GM21786 (cell line): ENCODE data around the gene HOXB6.

ENCODE experiments used
- ATAC-seq: cut with Tn5 transposase; IDR thresholded peaks from one replicate; pipeline ENCODE4 v1.9.1; 2021; ENCODE audit not compliant: unreplicated experiment

The HOXB6 gene

DNA sequence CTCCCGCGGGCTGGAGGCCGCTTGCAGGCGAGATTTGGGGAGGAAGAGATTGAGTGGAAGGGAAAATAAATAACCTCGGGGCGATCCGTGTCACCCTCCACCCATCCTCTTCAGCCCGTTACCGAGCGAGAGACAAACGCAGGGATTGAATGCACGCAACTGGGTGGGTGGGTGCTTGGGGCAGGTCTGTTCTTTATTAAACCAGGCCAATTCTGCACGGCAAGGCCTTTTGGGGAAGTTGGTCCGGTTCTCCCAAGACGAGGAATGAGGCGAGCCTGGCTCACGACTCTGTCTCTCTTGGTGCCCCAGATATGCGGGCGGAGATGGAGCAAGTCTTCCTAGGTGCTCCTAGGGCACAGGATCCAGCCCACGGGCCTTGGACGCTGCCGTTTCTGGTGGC is 6.4 kb upstream of the HOXB6 start:
- ATAC-seq = no peak

DNA sequence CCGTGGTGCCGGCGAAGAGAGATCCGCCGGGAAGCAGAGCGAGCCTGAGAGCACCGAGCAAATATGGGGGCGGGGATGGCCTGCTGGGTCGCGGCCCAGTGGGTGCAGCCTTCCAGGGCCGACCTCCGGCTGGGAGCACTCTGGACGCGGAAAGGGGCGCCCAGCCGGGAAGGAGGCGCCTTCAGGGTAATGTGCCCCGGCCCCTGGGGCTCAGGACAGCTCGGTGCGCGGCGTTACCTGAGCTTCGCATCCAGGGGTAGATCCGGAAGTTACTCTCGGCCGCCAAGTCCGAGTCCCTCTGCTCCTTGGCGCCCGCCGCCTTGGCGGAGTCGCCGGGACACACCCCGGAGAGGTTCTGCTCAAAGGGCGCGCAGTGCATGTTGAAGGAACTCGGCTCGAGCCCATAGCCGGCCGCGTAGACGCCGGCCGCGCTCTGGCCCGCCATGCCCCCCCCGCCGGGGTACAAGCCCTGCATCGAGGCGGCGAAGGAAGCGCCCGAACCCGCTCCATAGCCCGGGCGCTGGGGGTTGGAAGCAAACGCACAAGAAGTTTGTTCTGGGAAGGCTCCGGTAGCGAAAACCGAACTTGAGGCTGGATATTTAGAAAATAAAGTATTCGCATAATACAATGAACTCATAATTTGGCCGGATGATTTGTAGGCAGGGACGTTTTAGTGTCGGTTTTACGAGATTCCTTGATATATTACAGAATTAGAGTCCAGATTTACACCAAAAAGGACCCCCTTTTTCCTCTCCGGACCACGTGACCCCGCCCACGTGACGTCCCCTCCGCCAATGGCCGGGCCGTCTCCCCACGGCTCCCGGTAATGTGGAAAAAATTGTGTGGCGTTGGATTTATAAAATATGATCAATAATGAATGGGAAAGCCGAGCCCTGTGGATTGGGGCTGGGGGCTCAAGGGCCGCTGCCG is 5.8 kb upstream of the HOXB6 start, which contains the start of gene HOXB7:
Gene HOXB7 (minus strand): TSS at position 736 of the 930 bp plus-strand sequence. CDS start 99 bp downstream, at position 637.
- no peak for ATAC-seq

DNA sequence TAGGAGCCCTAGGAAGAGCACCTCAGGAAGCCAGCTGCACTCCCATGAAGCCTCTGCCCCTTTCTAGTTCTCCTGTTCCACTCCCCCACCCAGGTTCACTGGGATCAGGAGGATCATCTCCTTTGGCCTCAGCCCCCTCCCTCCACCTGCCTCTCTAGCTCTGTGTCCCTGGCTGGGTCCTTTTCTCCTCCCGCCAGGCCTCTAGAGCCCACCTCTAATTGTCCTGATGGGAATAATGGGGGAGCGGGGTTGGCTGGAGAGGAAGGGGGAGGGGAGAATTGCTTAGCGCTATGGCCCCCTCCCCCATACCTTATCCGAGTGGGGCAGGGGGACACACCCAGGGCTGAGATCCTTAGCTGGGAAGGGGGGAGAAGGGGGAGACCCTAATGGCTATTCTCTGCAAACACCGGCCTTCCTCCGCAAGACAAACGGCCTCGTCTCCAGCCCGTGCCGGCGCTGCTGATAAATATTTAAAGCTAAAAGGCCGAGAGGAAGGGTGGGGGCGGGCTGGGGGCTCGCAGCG is 5.0 kb upstream of the HOXB6 start:
- ATAC-seq = no peak

DNA sequence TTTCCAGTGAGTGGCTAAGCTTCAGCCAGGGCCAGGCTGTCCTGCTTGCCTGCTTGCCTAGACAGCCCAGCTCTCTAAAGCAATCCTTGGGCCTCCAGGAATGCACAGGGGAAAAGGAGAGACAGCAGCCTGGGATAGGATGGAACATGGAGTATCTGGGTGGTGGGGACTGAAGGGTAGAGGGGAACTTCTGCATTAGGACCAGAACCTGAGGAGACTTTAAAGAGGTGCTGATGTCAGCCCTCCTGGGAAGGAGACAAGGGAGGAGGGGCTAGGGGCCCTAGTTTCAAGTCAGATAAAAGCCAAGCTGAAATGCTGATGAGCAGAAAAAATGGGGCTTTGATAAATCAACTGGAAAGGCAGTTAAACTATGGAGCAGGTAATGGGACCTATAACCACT is 4.2 kb upstream of the HOXB6 start:
- no peak for ATAC-seq

DNA sequence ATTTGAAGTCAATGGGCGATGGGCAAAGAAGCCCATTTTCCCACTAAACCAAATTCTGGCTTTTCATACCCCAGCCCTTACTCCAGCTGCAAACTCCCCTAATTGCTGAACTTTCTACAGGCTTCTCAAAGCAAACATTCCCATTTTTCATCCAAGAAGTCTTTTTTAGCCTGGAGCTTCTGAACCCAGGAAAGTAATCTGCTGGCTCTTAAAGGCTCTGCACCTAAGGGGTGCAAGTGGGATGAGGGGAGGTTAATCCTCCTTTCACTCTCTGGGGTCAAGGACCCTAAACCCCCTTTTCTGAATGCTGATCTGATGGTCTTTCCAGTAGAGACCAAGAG is 3.7 kb upstream of the HOXB6 start:
- ATAC-seq = no peak

DNA sequence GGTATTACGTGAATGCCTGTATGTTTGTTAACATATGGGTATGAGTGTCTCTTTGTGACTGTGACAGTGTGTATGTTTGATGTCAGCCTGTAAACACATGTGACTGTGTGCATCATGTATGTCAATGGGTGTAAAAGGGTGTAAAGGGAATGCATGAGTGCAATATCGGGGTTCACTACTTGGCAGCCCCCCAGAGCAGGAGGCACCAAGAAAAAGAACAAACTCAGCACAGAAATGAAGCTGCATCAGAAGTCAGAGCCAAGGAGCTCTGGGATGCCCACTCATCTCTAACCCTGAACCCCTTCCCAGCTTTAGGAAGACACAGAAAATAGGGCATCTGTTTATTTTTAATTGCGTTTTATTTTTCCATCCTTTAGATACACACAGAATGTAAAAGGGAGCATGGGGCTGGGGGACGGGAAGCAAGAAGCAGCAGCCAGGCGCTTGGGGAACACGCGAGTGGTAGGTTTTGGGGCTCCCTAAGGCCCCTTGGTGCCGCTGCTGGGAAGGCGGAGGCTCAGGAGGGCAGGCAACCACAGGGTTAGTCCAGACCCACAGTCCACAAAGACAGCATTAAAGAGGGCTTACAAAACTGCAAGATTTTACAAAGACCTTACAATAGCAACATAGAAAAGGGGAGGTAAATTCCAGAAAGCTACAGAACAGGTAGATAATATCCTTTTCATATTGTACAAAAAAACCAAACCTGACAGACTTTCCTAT is 2.3 kb upstream of the HOXB6 start:
- ATAC-seq = no peak

DNA sequence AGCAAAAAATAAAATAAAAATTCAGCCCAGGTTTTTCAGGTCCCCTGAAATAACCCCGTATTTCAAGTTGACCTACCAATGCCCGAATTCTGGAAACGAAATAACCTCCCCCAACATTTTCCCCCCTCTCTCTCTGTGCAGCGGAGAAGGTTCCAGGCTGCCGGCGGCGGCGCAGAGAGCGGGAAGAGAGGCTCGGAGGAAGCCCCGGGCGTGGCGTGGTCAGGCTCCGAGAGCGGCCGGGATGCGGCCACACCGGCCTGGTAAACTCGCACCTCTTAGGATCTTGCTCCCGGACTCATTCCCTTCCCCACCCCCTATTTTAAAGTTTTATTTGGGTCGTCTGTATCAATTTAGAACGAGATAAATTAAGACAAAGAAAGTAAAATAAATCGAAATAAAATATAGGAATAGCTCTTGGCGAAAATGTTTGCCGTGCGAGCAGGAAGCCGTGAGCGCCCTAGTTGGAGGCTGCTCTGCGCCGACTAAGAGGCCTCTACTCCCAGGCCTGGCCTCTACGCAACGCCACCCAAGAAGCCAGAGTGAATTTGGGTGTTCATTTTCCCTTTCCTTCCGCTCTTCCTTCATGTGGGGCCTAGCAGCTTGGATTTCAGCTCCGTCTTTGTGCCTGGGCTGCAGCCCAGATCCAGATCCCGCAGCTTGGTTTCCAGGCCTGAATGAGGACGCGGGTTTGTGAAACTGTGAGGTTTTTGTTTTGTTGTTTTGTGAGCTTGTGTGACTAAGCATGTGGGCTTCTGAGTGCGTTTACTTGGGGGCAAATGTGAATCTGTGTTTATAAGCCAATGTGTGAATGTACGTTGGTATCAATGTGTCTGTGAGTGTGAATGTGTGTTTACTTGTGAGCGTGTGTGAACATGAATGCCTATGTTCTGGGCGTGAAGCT is 1.5 kb upstream of the HOXB6 start:
- no peak for ATAC-seq

DNA sequence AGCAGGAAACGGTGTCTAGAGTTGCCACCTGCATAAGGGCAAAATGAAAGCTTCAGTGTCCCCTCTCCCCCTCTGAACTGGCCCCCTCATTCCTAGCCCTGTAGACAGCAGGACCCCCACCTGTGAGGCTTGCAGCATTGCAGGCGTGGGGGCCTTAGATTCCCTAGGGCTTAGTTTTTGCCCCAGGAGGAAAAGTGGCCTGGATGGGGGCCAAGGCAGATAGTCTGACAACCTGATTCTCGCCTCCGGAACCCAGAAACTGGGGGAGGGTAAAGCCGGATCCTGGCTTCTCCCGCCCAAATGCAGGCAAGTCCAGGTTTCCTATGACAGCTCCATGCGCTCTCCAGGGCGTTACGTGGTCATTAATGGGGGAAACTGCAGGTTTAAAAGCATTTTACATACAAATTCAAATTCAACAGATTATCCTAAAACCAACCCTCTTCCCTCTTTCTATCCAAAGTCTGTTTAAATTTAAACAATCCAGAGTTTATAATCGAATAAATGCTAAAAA is 678 bp upstream of the HOXB6 start:
- no peak for ATAC-seq

DNA sequence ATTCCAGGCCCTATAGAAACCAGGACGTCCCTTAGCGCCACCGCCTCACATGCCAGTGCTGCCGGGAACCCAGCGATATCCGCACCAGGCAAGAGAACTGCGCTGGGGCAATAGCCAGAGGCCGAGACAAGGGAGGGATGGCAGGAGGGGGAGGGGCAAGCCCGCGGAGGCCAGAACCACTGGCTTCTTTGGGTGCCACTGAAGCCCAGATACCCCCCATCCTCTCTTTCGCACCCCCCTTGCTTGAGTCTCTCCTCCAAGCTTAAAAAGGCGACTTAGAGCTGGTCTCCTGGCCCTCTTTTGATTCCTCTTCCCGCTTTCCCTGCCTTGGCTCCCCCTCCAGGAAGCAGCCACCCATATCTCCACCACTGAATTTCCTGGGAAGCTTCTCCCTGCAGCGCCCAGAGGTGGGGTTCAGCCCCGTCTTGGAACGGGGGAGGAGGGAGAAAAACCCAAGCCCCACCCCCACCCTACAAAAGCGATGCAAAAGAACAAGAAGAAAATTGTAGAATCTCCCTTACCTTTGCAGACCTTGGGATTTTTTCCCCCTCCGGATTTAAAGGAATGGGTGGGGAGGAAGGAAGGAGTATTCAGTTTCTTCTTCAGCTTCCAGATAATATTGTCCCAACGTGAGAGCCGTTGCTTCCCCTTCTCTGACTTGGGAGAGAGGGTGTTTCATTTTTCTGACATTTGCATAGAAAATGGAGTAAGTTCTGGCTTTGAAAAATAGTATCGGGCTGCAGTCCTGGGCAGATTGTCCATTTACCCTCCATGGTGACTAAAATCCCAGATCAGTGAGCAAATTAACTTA is 622 bp downstream of the HOXB6 start:
- no peak for ATAC-seq

DNA sequence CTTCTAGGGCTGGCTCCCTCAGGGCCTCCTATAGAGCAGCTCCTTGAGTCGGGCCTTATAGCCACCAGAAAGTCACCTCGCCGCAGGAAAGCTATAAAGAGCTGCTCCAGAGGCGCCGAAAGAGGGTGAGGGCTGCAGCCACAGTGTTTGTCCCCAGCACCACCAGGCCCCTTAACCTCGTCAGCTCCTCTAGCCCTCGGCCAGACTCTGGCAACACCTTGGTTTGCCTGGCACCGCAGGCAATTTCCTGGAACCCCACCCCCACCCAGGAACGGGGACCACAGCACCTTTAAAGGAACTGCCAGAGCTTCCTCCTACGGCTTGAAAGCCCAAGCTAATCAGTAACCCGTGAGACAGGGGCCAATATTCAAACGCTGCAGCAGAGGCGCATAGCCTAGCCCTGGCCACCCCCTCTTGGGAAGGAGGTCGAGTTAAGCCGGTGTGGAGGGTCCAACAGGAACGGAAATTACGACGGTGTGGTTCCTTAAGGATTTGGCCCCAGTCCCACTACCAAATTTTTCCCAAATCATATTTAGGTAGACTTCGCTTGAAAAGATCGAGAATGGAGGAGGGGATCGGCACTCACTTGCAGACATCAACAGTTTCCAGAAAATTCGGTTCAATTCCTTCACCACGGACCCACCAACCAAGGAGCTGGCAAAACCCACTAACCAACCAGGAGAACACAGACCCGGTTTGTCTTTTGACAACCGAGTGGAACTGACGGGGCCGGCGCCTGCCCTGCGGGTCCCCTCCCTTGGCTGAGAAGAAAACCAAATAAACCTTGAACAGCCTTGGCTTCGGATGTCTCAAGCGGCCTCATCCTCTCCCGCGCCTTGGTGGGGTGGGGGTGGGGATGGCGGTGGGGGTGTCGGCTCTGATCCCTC is 3.0 kb downstream of the HOXB6 start:
- no peak for ATAC-seq

DNA sequence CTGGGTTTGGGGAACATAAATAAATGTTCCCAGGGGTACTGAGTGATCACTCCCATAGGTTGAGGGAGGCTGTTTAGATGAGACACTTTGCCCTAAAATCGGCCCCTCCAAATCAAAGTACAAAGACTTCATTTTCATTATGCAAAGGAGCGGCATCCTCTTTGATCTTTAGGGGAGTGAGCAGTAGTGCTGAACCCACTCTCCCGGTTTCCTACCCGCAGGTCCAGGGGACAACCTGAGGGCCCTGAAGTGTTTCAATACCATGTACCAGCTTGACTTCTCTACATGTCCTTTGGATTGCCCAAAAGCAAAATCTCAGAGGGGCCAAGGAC is 3.6 kb downstream of the HOXB6 start:
- ATAC-seq = no peak

DNA sequence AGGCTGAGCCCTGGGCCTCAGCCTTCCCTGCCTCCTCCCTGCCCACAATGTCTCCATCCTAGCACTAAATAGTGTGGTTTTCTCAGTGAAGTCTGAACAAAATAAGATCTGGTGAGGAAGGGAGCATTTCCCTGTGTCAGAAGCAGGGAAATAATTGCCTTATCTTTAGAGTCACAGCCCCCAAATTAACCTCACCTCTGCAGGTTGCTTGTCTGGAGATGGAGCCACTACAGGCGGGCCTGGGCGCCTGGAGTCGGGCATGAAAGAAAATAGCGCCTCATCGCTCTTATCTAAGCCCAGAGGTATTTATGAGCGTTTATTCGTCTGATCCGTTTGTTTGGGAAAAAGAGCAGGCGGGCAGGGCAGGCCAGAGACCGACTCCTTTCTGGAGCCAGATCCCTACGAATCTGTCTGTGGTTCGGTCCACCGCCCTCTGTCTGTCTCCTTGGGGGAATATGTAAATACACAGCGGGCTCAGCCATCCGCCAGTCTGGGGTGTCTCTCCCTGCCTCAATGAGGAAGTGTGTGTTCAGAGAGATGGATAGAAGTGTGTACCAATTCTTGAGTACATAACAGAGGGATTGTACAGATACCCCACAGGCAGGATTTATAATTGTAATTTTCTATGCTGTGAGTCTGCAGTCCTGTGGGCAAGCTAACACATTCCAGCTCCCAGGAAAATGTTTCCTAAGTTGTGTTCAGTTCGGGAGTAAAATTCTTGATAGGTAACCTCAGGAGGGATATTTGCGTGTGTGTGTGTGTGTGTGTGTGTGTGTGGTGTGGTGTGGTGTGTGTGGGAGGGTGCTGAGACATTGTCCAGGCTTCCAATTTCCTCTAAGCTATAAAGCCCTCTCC is 4.3 kb downstream of the HOXB6 start:
- no peak for ATAC-seq

DNA sequence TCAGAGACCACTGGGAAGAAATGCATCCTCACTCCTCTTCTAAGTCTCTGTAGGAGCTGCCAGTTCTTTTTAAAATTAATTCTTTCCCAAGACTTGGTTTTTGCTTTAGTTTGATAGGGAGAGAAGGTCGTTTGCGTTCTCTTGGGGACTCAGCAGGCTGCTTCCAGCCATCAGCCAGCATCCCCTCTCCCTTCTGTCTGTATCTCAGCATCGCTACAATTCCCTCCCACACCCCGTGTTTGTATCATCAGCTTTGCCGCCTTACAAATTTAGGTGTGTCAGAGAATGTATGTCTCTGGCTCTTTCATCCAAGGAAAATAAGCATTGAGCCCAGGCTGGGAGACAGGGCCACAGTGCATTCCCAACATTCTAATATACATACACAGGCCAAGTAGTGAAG is 5.4 kb downstream of the HOXB6 start:
- no peak for ATAC-seq

DNA sequence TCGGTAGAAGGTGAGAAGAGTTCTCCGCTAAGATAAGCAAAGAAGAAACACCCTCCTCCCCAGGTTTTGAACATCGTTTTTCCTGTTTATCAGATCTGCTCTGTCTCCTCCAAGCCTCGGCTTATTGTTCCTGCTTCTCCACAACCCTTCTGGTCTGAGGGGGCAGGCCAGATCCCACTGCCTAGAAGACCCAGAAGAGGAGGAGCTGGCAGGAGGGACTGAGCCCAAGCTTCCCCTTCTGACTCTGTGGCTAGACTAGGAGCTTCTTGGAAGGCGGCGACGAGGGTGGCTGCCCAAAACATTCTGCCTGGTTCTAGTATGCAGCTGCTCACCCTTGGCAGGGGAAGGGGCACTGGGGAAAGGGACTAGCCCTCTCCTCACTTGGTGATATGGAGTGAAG is 6.0 kb downstream of the HOXB6 start:
- no peak for ATAC-seq

DNA sequence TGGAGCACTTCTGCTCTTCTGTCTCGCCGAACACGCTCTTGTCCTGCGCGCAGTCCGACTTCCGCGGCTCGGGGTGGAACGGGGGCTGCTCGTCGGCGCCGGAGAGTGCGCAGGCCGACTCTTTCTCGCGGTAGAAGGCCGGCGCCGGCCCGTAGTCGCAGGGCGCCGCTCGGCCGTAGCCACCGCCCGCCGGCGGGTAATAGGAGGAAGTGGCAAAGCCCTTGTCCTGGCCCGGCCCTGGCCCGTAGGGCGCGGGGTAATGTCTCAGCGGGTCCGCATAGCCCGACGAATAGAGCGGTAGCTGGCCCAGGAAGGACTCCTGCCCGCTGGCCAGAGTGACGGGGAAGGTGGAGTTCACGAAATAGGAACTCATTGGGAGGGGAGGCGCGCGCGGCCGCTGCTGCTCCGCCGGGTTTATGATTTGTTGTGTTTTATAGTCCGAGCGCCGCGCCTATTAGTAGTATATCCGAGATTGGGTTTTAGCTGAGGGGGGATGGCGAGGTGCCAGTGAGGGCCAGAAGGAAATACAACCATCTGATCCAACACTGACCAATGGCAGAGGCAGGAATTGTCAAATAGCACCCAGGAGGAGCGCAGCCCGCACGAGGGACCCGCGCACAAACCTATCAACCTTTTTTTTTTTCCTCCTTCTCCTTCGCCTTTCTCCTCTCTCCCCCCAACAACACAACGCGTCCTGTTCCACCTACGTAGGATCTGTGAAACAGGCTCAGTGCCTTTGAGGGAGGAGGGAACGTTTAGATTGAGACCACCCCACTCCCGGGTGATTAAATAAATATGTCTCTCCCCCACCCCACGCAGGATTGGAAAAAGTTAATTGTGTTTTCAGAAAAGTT is 6.8 kb downstream of the HOXB6 start:
- ATAC-seq = no peak

DNA sequence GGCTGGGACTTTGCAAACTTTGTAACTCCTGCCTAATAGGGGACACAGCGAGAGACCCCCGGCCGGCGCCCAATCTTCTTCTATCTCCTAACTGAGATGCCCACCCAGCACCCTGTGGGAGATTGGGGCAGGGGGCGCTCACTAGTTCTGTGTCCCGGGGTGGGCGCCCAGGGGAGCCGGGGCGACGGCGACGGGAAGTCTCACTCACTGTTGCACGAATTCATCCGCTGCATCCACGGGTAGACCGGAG is 7.3 kb downstream of the HOXB6 start:
- no peak for ATAC-seq

DNA sequence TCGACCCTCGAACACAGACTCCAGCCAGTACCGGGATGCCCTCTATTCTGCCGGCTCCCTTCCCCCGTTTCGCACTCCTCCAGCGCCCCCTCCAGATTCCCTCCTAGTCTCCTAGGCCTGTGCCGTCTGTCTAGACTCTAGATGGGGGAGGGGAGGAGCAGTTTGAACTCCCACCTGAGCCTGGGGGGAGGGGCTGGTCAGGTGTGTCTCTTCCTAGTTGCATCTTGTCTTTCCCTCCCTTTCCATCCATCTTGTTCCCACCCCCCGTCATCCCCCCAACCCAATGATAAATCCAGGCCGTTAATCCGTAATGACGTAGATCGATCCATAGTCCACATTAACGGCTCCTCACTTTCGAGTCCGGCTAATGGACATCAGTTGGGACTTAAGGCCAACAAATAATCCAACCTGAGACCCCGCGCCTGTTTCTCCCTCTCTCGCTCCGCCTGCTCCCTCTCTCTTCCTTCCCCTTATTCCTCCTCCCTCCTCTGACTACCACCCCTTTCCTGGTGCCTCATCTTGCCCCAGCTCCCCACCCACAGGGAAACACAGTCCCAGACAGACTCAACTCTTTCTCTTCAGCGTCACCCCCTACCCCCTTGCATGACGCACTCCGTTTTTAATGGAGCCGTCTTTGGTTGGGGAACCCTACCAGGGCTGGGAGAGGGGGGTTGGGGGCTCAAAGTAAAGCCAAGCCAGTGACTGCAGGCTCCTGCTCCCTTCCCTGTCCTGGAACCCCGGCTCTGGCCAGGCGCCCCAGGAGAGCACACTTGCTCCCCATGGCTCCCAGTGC is 7.9 kb downstream of the HOXB6 start:
- no peak for ATAC-seq
